Esophagus muscularis mucosa (tissue), 4 donors: ENCODE data around the gene ZNF524. TPM values are rescaled to one million over a fixed set of nuclear protein-coding genes. Genes with fewer than 3 reads are reported as not detected.

Experiments used
- DNase-seq: peaks from one replicate; pipeline ENCODE4 v3.0.0-alpha.2; 2017; ENCODE audit errors: extremely low spot score
- H3K27ac ChIP-seq, 4 donors: fragments of 200-600 bp; sonication (generic); replicated peaks in 1 of 4; 1 replicate in 3 of 4; 2 replicates in 1 of 4; pipeline ENCODE4 v1.5.1; 2016 to 2019; ENCODE audit warnings: mild to moderate bottlenecking in 1 of 4
- H3K27me3 ChIP-seq, 4 donors: fragments of 200-600 bp; sonication (generic); one replicate each; pipeline versions ENCODE4 v1.5.1 to v1.6.0; 2016 to 2019
- H3K36me3 ChIP-seq, 4 donors: fragments of 200-600 bp; sonication (generic); one replicate each; pipeline ENCODE4 v1.5.1; 2016 to 2019
- H3K4me1 ChIP-seq, 4 donors: fragments of 200-600 bp; sonication (generic); one replicate each; pipeline ENCODE4 v1.5.1; 2016 to 2019
- H3K4me3 ChIP-seq, 4 donors: fragments of 200-600 bp; sonication (generic); 1 replicate in 2 of 4; 2 replicates in 2 of 4; pipeline ENCODE4 v1.5.1; 2016 to 2019; ENCODE audit warnings: mild to moderate bottlenecking in 4 of 4, moderate library complexity in 1 of 4
- H3K9me3 ChIP-seq, 4 donors: fragments of 200-600 bp; sonication (generic); 1 replicate in 3 of 4; 2 replicates in 1 of 4; pipeline ENCODE4 v1.5.1; 2016 to 2019
- CTCF ChIP-seq, 3 experiments: fragments of 200-600 bp in 2 of 3; fragments of 450-650 bp in 1 of 3; sonication (generic) in 2 of 3; IDR thresholded peaks; one replicate each; pipeline ENCODE4 v1.5.1; 2017 to 2019; ENCODE audit warnings: antibody characterized with exemption in 3 of 3, mild to moderate bottlenecking in 2 of 3, moderate library complexity in 1 of 3
- EP300 ChIP-seq: sonication (generic); formaldehyde crosslinking; IDR thresholded peaks from one replicate; pipeline ENCODE4 v1.6.1; 2017; ENCODE audit warnings: antibody characterized with exemption
- POLR2A ChIP-seq: fragments of 450-650 bp; IDR thresholded peaks from one replicate; pipeline ENCODE4 v1.6.1; 2017; ENCODE audit warnings: antibody characterized with exemption, moderate library complexity, mild to moderate bottlenecking, low read depth
- POLR2AphosphoS5 ChIP-seq, 2 donors: sonication (generic); formaldehyde crosslinking; IDR thresholded peaks; one replicate each; pipeline ENCODE4 v1.6.1; 2017; ENCODE audit warnings: antibody characterized with exemption in 2 of 2
- WGBS: methylation state at CpG from one replicate; pipeline ENCODE4 v1.1.5; 2018; 5-methylcytosine and 5-hydroxymethylcytosine counted together
- intact Hi-C: fragments of 100-400 bp; cut with DNase I; formaldehyde crosslinking; loops from one replicate; pipeline ENCODE4 v1.15.1; 2023
- total RNA-seq, 4 donors: library from RNA; depleted of rRNA; stranded (reverse); fragments of >200 nt; gene quantifications; one replicate each; pipeline versions ENCODE4 v1.1.0 to v1.2.1, GENCODE V29; 2016

The ZNF524 gene
- total RNA-seq, 4 donors from 2014 or later = 20.5 to 36.2 (median 27.9) TPM

- Histone ChIP-seq H3K4me1 (peaks cover 25 to 44% (median 38%) of the 10 kb centered on the region in 4 donors), H3K4me3 (no peak overlapping the region), H3K36me3 (peaks cover 0 to 3% (median 0%) of the 10 kb centered on the region in 4 donors), H3K9me3 (no peaks in the 10 kb centered on the region), H3K27me3 (no peaks in the 10 kb centered on the region), H3K27ac (peak overlapping the region; percentile 57 to 68 (median 62))
- intact Hi-C loops = loop anchor here (1.0 kb wide), 1 partner anchor 115 kb away; no protein-coding TSS in a partner anchor
- TF ChIP-seq POLR2AphosphoS5 (IDR thresholded peaks at IDR 0.05) (peak in 1 of 2 donors; percentile 36), POLR2A (no peak), CTCF (IDR thresholded peaks at IDR 0.05) (peak; percentile 89 to 97 (median 90))
- peak; percentile 99 for DNase-seq
- 17% methylated on average over 3 of the region's 3 CpGs for WGBS
Observed at GRCh38 chr19:55632463-55632834, 32.4 kb downstream of the ZNF524 start.

GRCh38 chr19:55633861-55634260 is 33.8 kb downstream of the ZNF524 start:
- H3K27me3 ChIP-seq = no peaks in the 10 kb centered on the region
- no peaks in the 10 kb centered on the region for H3K9me3 ChIP-seq
- WGBS = 93% methylated on average over 8 of the region's 8 CpGs
- intact Hi-C loops = loop anchor here (2.0 kb wide), 1 partner anchor 19 kb away; no protein-coding TSS in a partner anchor
- H3K4me1 ChIP-seq = peaks cover 36 to 58% (median 52%) of the 10 kb centered on the region in 4 donors
- H3K27ac ChIP-seq = peak overlapping the region; percentile 91 to 99 (median 96)
- no peak for TF ChIP-seq CTCF (IDR thresholded peaks at IDR 0.05)
- TF ChIP-seq POLR2A = no peak
- TF ChIP-seq POLR2AphosphoS5 (IDR thresholded peaks at IDR 0.05) = no peak
- TF ChIP-seq EP300 = no peak
- DNase-seq = no peak
- peak overlapping the region in 1 of 4 donors; percentile 96 for H3K4me3 ChIP-seq
- peaks cover 0 to 12% (median 1%) of the 10 kb centered on the region in 4 donors for H3K36me3 ChIP-seq

GRCh38 chr19:55635334-55635717 is 35.2 kb downstream of the ZNF524 start:
- no peaks in the 10 kb centered on the region for H3K27me3 ChIP-seq
- H3K4me1 ChIP-seq = peaks cover 49 to 73% (median 66%) of the 10 kb centered on the region in 4 donors
- DNase-seq = no peak
- no peaks in the 10 kb centered on the region for H3K9me3 ChIP-seq
- WGBS = 10% methylated on average over 9 of the region's 9 CpGs
- H3K4me3 ChIP-seq = peak overlapping the region; percentile 68 to 96 (median 88)
- intact Hi-C loops = loop anchor here (2.0 kb wide), 1 partner anchor 17 kb away; no protein-coding TSS in a partner anchor
- peaks cover 0 to 12% (median 1%) of the 10 kb centered on the region in 4 donors for H3K36me3 ChIP-seq
- TF ChIP-seq CTCF (IDR thresholded peaks at IDR 0.05) (no peak), POLR2AphosphoS5 (IDR thresholded peaks at IDR 0.05) (no peak), POLR2A (no peak), EP300 (no peak)
- H3K27ac ChIP-seq = peak overlapping the region; percentile 91 to 99 (median 96)

GRCh38 chr19:55635856-55636440 is 35.9 kb downstream of the ZNF524 start:
- H3K36me3 ChIP-seq = peaks cover 0 to 12% (median 1%) of the 10 kb centered on the region in 4 donors
- H3K4me1 ChIP-seq = peaks cover 53 to 78% (median 71%) of the 10 kb centered on the region in 4 donors
- H3K4me3 ChIP-seq = peak overlapping the region; percentile 68 to 96 (median 88)
- TF ChIP-seq EP300 (no peak), POLR2A (no peak), CTCF (IDR thresholded peaks at IDR 0.05) (no peak), POLR2AphosphoS5 (IDR thresholded peaks at IDR 0.05) (no peak)
- peak overlapping the region; percentile 91 to 99 (median 96) for H3K27ac ChIP-seq
- H3K9me3 ChIP-seq = no peaks in the 10 kb centered on the region
- 63% methylated on average over 7 of the region's 7 CpGs for WGBS
- no peaks in the 10 kb centered on the region for H3K27me3 ChIP-seq
- intact Hi-C loops = loop anchor here (2.0 kb wide), 1 partner anchor 17 kb away; no protein-coding TSS in a partner anchor
- DNase-seq = no peak
